ENCODE measurements around the gene POLD4. TPM values are rescaled to one million over a fixed set of nuclear protein-coding genes. Genes with fewer than 3 reads are reported as not detected.

Gene POLD4
- total RNA-seq, 2 donors from 2014 or later = 40.7 to 47.6 TPM

GRCh38 chr11:67356864-67357561, 3.7 kb upstream of the POLD4 start:
- H3K27ac Mint-ChIP-seq = peak overlapping the region; percentile 31
- no peaks in the 10 kb centered on the region for H3K9me3 ChIP-seq (ENCODE audit: control insufficient read depth, low read length)
- H3K4me1 Mint-ChIP-seq = peaks cover 29% of the 10 kb centered on the region
- H3K9ac ChIP-seq (ENCODE audit: extremely low read depth, low read length, poor library complexity, severe bottlenecking) = no peak overlapping the region
- TF ChIP-seq CTCF (conservative IDR thresholded peaks at IDR 0.05) = peak; percentile 96
- H3K4me1 ChIP-seq (ENCODE audit: control insufficient read depth, insufficient read depth, low read length) = peaks cover 35% of the 10 kb centered on the region
- WGBS, 2 experiments (ENCODE audit: insufficient coverage in 1 of 2, insufficient read length in 1 of 2) = 40 to 60% methylated on average over 1 to 3 of the region's 3 CpGs
- peak overlapping the region; percentile 7 for H3K4me3 Mint-ChIP-seq
- H3K9me3 Mint-ChIP-seq = no peaks in the 10 kb centered on the region
- DNase-seq = peak; percentile 92
- no peak overlapping the region for H3K27ac ChIP-seq (ENCODE audit: low read depth, low read length)
- H3K36me3 Mint-ChIP-seq (ENCODE audit: low read depth) = no peaks in the 10 kb centered on the region
- H3K36me3 ChIP-seq (ENCODE audit: control insufficient read depth, insufficient read depth, low read length) = no peaks in the 10 kb centered on the region
- H3K4me3 ChIP-seq (ENCODE audit: low read length) = no peak overlapping the region
- H3K27me3 Mint-ChIP-seq (ENCODE audit: insufficient read depth) = peaks cover 27% of the 10 kb centered on the region
- no peaks in the 10 kb centered on the region for H3K27me3 ChIP-seq (ENCODE audit: control insufficient read depth, insufficient read depth, low read length, poor library complexity, severe bottlenecking)

- Histone ChIP-seq H3K4me1 (ENCODE audit: control insufficient read depth, insufficient read depth, low read length) (peaks cover 35% of the 10 kb centered on the region), H3K9ac (ENCODE audit: extremely low read depth, low read length, poor library complexity, severe bottlenecking) (no peak overlapping the region), H3K27me3 (ENCODE audit: control insufficient read depth, insufficient read depth, low read length, poor library complexity, severe bottlenecking) (no peaks in the 10 kb centered on the region), H3K27ac (ENCODE audit: low read depth, low read length) (no peak overlapping the region), H3K36me3 (ENCODE audit: control insufficient read depth, insufficient read depth, low read length) (no peaks in the 10 kb centered on the region), H3K4me3 (ENCODE audit: low read length) (no peak overlapping the region), H3K9me3 (ENCODE audit: control insufficient read depth, low read length) (no peaks in the 10 kb centered on the region)
- Mint-ChIP-seq H3K4me1 (peaks cover 32% of the 10 kb centered on the region), H3K27me3 (ENCODE audit: insufficient read depth) (peaks cover 23% of the 10 kb centered on the region), H3K27ac (peak overlapping the region; percentile 31), H3K36me3 (ENCODE audit: low read depth) (no peaks in the 10 kb centered on the region), H3K4me3 (peak overlapping the region; percentile 7), H3K9me3 (no peaks in the 10 kb centered on the region)
- no peak for TF ChIP-seq CTCF (conservative IDR thresholded peaks at IDR 0.05)
- WGBS, 2 experiments (ENCODE audit: insufficient coverage in 1 of 2, insufficient read length in 1 of 2) = 40 to 53% methylated on average over 1 to 4 of the region's 4 CpGs
- DNase-seq = no peak
These were observed 3.1 kb upstream of the POLD4 start for GRCh38 chr11:67356387-67356863.

GRCh38 chr11:67355794-67356386, 2.5 kb upstream of the POLD4 start:
- H3K4me3 Mint-ChIP-seq = no peak overlapping the region
- no peaks in the 10 kb centered on the region for H3K9me3 Mint-ChIP-seq
- no peaks in the 10 kb centered on the region for H3K27me3 ChIP-seq (ENCODE audit: control insufficient read depth, insufficient read depth, low read length, poor library complexity, severe bottlenecking)
- peak overlapping the region; percentile 10 for H3K27ac Mint-ChIP-seq
- H3K4me1 Mint-ChIP-seq = peaks cover 34% of the 10 kb centered on the region
- H3K9me3 ChIP-seq (ENCODE audit: control insufficient read depth, low read length) = no peaks in the 10 kb centered on the region
- WGBS, 2 experiments (ENCODE audit: insufficient coverage in 1 of 2, insufficient read length in 1 of 2) = 87 to 100% methylated on average over 2 to 4 of the region's 4 CpGs
- H3K9ac ChIP-seq (ENCODE audit: extremely low read depth, low read length, poor library complexity, severe bottlenecking) = no peak overlapping the region
- peaks cover 35% of the 10 kb centered on the region for H3K4me1 ChIP-seq (ENCODE audit: control insufficient read depth, insufficient read depth, low read length)
- no peak for TF ChIP-seq CTCF (conservative IDR thresholded peaks at IDR 0.05)
- no peak overlapping the region for H3K4me3 ChIP-seq (ENCODE audit: low read length)
- H3K36me3 Mint-ChIP-seq (ENCODE audit: low read depth) = no peaks in the 10 kb centered on the region
- H3K36me3 ChIP-seq (ENCODE audit: control insufficient read depth, insufficient read depth, low read length) = no peaks in the 10 kb centered on the region
- DNase-seq = no peak
- no peak overlapping the region for H3K27ac ChIP-seq (ENCODE audit: low read depth, low read length)
- peaks cover 19% of the 10 kb centered on the region for H3K27me3 Mint-ChIP-seq (ENCODE audit: insufficient read depth)

All from endodermal cell (in vitro differentiated cells).